Measurements from ENCODE around the gene PFDN4.

PFDN4 gene

GRCh38 chr20:54173653-54174456, 34.0 kb upstream of the PFDN4 start, which contains the start of gene CYP24A1:
TSS of gene CYP24A1 (minus strand) at chr20:54173986. CDS start at chr20:54173579, 407 bp downstream.
- no peak for DNase-seq (ENCODE audit: low read depth in 2 of 2)

- DNase-seq (ENCODE audit: low read depth in 2 of 2), result no peak
Measured at GRCh38 chr20:54174457-54175175, 33.3 kb upstream of the PFDN4 start.

- no peak for DNase-seq (ENCODE audit: low read depth in 2 of 2)
Measured at GRCh38 chr20:54176610-54177009, 31.3 kb upstream of the PFDN4 start.

- DNase-seq (ENCODE audit: low read depth in 2 of 2), result no peak
Measured at GRCh38 chr20:54177378-54177777, 30.5 kb upstream of the PFDN4 start.

- no peak for DNase-seq (ENCODE audit: low read depth in 2 of 2)
Measured at GRCh38 chr20:54178256-54178655, 29.6 kb upstream of the PFDN4 start.

- DNase-seq (ENCODE audit: low read depth in 2 of 2), result no peak
Measured at GRCh38 chr20:54179946-54180345, 27.9 kb upstream of the PFDN4 start.

- no peak for DNase-seq (ENCODE audit: low read depth in 2 of 2)
Measured at GRCh38 chr20:54180931-54181330, 27.0 kb upstream of the PFDN4 start.

- no peak for DNase-seq (ENCODE audit: low read depth in 2 of 2)
Measured at GRCh38 chr20:54184071-54184470, 23.8 kb upstream of the PFDN4 start.

GRCh38 chr20:54184904-54185626, 22.8 kb upstream of the PFDN4 start:
- no peak for DNase-seq (ENCODE audit: low read depth in 2 of 2)

- DNase-seq (ENCODE audit: low read depth in 2 of 2), result no peak
Measured at GRCh38 chr20:54188132-54188849, 19.6 kb upstream of the PFDN4 start.

GRCh38 chr20:54189630-54190029, 18.3 kb upstream of the PFDN4 start:
- DNase-seq (ENCODE audit: low read depth in 2 of 2), result no peak

GRCh38 chr20:54190217-54190616, 17.7 kb upstream of the PFDN4 start:
- no peak for DNase-seq (ENCODE audit: low read depth in 2 of 2)

- no peak for DNase-seq (ENCODE audit: low read depth in 2 of 2)
Measured at GRCh38 chr20:54193817-54194216, 14.1 kb upstream of the PFDN4 start.

- DNase-seq (ENCODE audit: low read depth in 2 of 2), result no peak
Measured at GRCh38 chr20:54194724-54195438, 13.0 kb upstream of the PFDN4 start.

GRCh38 chr20:54195483-54196472, 12.1 kb upstream of the PFDN4 start:
- DNase-seq (ENCODE audit: low read depth in 2 of 2), result no peak

GRCh38 chr20:54197621-54198604, 10.0 kb upstream of the PFDN4 start:
- no peak for DNase-seq (ENCODE audit: low read depth in 2 of 2)

- no peak for DNase-seq (ENCODE audit: low read depth in 2 of 2)
Measured at GRCh38 chr20:54199283-54199682, 8.6 kb upstream of the PFDN4 start.

GRCh38 chr20:54199721-54200176, 8.1 kb upstream of the PFDN4 start:
- peak; percentile 46 to 48 for DNase-seq (ENCODE audit: low read depth in 2 of 2)

Measured in stimulated activated CD8-positive, alpha-beta memory T cell treated with anti-CD3 and anti-CD28 coated beads, Interleukin-7, amount 100 ng/mL, for 4 hours (primary cell).